Mesodermal cell (in vitro differentiated cells): Measurements from ENCODE around the gene DPH1.

Experiments used
- H3K27ac ChIP-seq: 2 replicates; pipeline ENCODE4 v1.7.0; 2013; ENCODE audit warnings: mild to moderate bottlenecking, low read depth, low read length, moderate library complexity; ENCODE audit not compliant: severe bottlenecking
- H3K36me3 ChIP-seq: 2 replicates; pipeline ENCODE4 v1.7.1; 2013; ENCODE audit warnings: mild to moderate bottlenecking, low read length, moderate library complexity; ENCODE audit not compliant: control insufficient read depth, insufficient read depth
- H3K4me1 ChIP-seq: one replicate; pipeline ENCODE4 v1.7.1; 2013; ENCODE audit warnings: mild to moderate bottlenecking, low read length; ENCODE audit not compliant: insufficient read depth, control insufficient read depth, poor library complexity, severe bottlenecking
- H3K4me3 ChIP-seq: 2 replicates; pipeline ENCODE4 v1.7.0; 2013; ENCODE audit warnings: low read length, control low read depth, mild to moderate bottlenecking; ENCODE audit not compliant: insufficient read depth, poor library complexity, severe bottlenecking; ENCODE audit errors: extremely low read depth
- H3K9me3 ChIP-seq: 2 replicates; pipeline ENCODE4 v1.7.1; 2013; ENCODE audit warnings: mild to moderate bottlenecking, low read length, moderate library complexity; ENCODE audit not compliant: control insufficient read depth
- WGBS, 2 experiments: methylation state at CpG; one replicate each; pipeline ENCODE4 v1.1.5; 2013; ENCODE audit warnings: missing lambda C conversion rate in 2 of 2; ENCODE audit not compliant: insufficient coverage in 2 of 2; 5-methylcytosine and 5-hydroxymethylcytosine counted together

Gene DPH1

GRCh38 chr17:2086306-2086705, 56.4 kb downstream of the DPH1 start:
- no peak overlapping the region for H3K27ac ChIP-seq
- H3K4me1 ChIP-seq, result peaks cover 67% of the 10 kb centered on the region
- H3K4me3 ChIP-seq, result no peak overlapping the region
- H3K9me3 ChIP-seq, result no peaks in the 10 kb centered on the region
- WGBS, 2 experiments, result 92 to 97% methylated on average over 3 of the region's 3 CpGs
- H3K36me3 ChIP-seq, result peaks cover 21% of the 10 kb centered on the region

- Histone ChIP-seq H3K9me3 (no peaks in the 10 kb centered on the region), H3K4me1 (peaks cover 57% of the 10 kb centered on the region), H3K36me3 (peaks cover 13% of the 10 kb centered on the region), H3K4me3 (no peak overlapping the region), H3K27ac (peak overlapping the region; percentile 10)
- 93 to 96% methylated on average over 8 of the region's 10 CpGs for WGBS, 2 experiments
These were observed 57.8 kb downstream of the DPH1 start for GRCh38 chr17:2087597-2088211.

GRCh38 chr17:2089021-2089422, 59.1 kb downstream of the DPH1 start:
- 77 to 79% methylated on average over 6 to 7 of the region's 8 CpGs for WGBS, 2 experiments
- Histone ChIP-seq H3K27ac (peak overlapping the region; percentile 54), H3K36me3 (peaks cover 13% of the 10 kb centered on the region), H3K9me3 (no peaks in the 10 kb centered on the region), H3K4me1 (peaks cover 54% of the 10 kb centered on the region), H3K4me3 (no peak overlapping the region)

GRCh38 chr17:2090210-2090641, 60.3 kb downstream of the DPH1 start:
- no peaks in the 10 kb centered on the region for H3K9me3 ChIP-seq
- peaks cover 13% of the 10 kb centered on the region for H3K36me3 ChIP-seq
- H3K4me3 ChIP-seq, result no peak overlapping the region
- H3K4me1 ChIP-seq, result peaks cover 44% of the 10 kb centered on the region
- 74 to 89% methylated on average over 3 to 5 of the region's 9 CpGs for WGBS, 2 experiments
- H3K27ac ChIP-seq, result peak overlapping the region; percentile 73

GRCh38 chr17:2090804-2091534, 61.0 kb downstream of the DPH1 start:
- 41 to 50% methylated on average over 1 of the region's 2 CpGs for WGBS, 2 experiments
- Histone ChIP-seq H3K36me3 (peaks cover 13% of the 10 kb centered on the region), H3K4me3 (no peak overlapping the region)

GRCh38 chr17:2092253-2092652, 62.3 kb downstream of the DPH1 start:
- WGBS, 2 experiments, result 100% methylated on average over 4 of the region's 4 CpGs
- H3K9me3 ChIP-seq, result no peaks in the 10 kb centered on the region
- H3K27ac ChIP-seq, result no peak overlapping the region
- peaks cover 13% of the 10 kb centered on the region for H3K36me3 ChIP-seq
- H3K4me3 ChIP-seq, result no peak overlapping the region
- H3K4me1 ChIP-seq, result peaks cover 39% of the 10 kb centered on the region

More at GRCh38 chr17:2090804-2091534, 61.0 kb downstream of the DPH1 start:
- peak overlapping the region; percentile 73 for H3K27ac ChIP-seq
- peaks cover 40% of the 10 kb centered on the region for H3K4me1 ChIP-seq
- no peaks in the 10 kb centered on the region for H3K9me3 ChIP-seq

- Histone ChIP-seq H3K9me3 (no peaks in the 10 kb centered on the region), H3K4me1 (peaks cover 31% of the 10 kb centered on the region), H3K36me3 (peaks cover 7% of the 10 kb centered on the region), H3K27ac (no peak overlapping the region), H3K4me3 (no peak overlapping the region)
- WGBS, 2 experiments, result 86 to 90% methylated on average over 2 to 4 of the region's 5 CpGs
These were observed 63.4 kb downstream of the DPH1 start for GRCh38 chr17:2093349-2093748.
